ENCODE measurements around the gene PTPN11.

- TF ChIP-seq CTCF (IDR thresholded peaks at IDR 0.05): no peak
- no peak for TF ChIP-seq POLR2A (IDR thresholded peaks at IDR 0.05)
Observed at GRCh38 chr12:112523856-112524255, 105.1 kb downstream of the PTPN11 start.

Measured in lower leg skin (tissue), 3 donors.